ENCODE results near the gene TUBA3D.
"Not testable (repeated sequence)": the region's sequence is repeated elsewhere in the genome, so short reads cannot be mapped to it uniquely, and the experiment has no call there.

Gene TUBA3D

GRCh38 chr2:131515235-131515634 lies 39.3 kb downstream of the TUBA3D start:
- H3K4me3 ChIP-seq (ENCODE audit: insufficient read depth, low read length, poor library complexity, severe bottlenecking); H3K4me2 ChIP-seq (ENCODE audit: low read depth, low read length, poor library complexity, severe bottlenecking); H3F3A ChIP-seq (ENCODE audit: insufficient read depth); H4K20me1 ChIP-seq (ENCODE audit: low read depth, low read length); H3K27me3 ChIP-seq (ENCODE audit: low read length); H3K9ac ChIP-seq (ENCODE audit: low read length); H3K9me3 ChIP-seq (ENCODE audit: insufficient read depth, low read length); H3K27ac ChIP-seq (ENCODE audit: low read depth, low read length); H2AFZ ChIP-seq (ENCODE audit: low read depth, low read length, severe bottlenecking); H3K9me2 ChIP-seq (replicated peaks; ENCODE audit: insufficient read depth, low read length); H3K79me2 ChIP-seq (ENCODE audit: insufficient read depth, low read length); H3K36me3 ChIP-seq (ENCODE audit: low read length): not testable (repeated sequence)

DNA sequence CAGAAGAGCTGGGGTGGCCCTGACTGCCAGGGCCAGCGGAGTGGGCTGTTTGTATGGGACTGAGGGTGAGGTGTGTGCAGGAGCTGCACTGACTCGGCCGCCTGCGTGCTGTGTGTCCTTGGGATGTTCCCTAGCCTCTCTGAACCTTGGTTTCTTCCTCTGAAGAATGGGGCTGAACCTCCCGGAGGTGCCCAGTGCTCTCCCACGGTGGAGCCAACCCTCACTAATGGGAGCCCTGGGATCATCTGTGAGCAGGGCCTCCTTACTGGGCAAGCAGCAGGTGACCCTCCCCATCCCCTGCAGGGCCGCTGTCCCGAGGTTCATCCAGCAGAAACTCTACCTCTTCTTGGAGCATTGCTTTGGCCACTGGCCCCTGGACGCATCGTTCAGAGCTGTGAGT lies 40.1 kb downstream of the TUBA3D start:
- H3K79me2 ChIP-seq (ENCODE audit: insufficient read depth, low read length): no peaks in the 10 kb centered on the region
- H3K27ac ChIP-seq (ENCODE audit: low read depth, low read length): no peak overlapping the region
- H3K27me3 ChIP-seq (ENCODE audit: low read length): no peaks in the 10 kb centered on the region
- no peaks in the 10 kb centered on the region for H3K9me3 ChIP-seq (ENCODE audit: insufficient read depth, low read length)
- no peak overlapping the region for H3K4me2 ChIP-seq (ENCODE audit: low read depth, low read length, poor library complexity, severe bottlenecking)
- no peak overlapping the region for H3K4me3 ChIP-seq (ENCODE audit: insufficient read depth, low read length, poor library complexity, severe bottlenecking)
- H3K9ac ChIP-seq (ENCODE audit: low read length): no peak overlapping the region
- no peaks in the 10 kb centered on the region for H4K20me1 ChIP-seq (ENCODE audit: low read depth, low read length)
- TF ChIP-seq CTCF (IDR thresholded peaks at IDR 0.05; ENCODE audit: insufficient read depth, low read length, poor library complexity, severe bottlenecking) (no peak), EZH2phosphoT487 (conservative IDR thresholded peaks at IDR 0.05; ENCODE audit: low read length) (no peak)
- no peaks in the 10 kb centered on the region for H3F3A ChIP-seq (ENCODE audit: insufficient read depth)
- no peak overlapping the region for H2AFZ ChIP-seq (ENCODE audit: low read depth, low read length, severe bottlenecking)
- H3K9me2 ChIP-seq (replicated peaks; ENCODE audit: insufficient read depth, low read length): no peaks in the 10 kb centered on the region
- H3K36me3 ChIP-seq (ENCODE audit: low read length): no peaks in the 10 kb centered on the region

DNA sequence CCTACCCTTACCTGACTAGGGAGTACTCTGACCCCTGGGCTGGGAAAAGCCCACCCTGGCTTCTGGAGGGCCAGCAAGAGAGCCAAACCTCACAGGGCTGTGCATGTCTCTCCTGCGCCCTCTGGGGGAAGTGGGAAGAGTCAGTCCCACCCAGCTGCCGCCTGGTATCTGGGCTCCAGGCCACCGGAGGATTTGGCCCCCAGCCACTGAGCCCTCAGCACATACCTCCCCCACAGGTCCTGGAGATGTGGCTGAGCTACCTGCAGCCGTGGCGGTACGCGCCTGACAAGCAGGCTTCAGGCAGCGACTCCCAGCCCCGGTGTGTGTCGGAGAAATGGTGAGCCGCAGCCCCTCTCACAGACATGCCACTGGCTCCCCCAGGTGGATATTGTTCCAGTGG lies 40.7 kb downstream of the TUBA3D start:
- H3F3A ChIP-seq (ENCODE audit: insufficient read depth); H3K79me2 ChIP-seq (ENCODE audit: insufficient read depth, low read length); H3K27ac ChIP-seq (ENCODE audit: low read depth, low read length); H2AFZ ChIP-seq (ENCODE audit: low read depth, low read length, severe bottlenecking); H3K9me3 ChIP-seq (ENCODE audit: insufficient read depth, low read length); H3K9ac ChIP-seq (ENCODE audit: low read length); H3K36me3 ChIP-seq (ENCODE audit: low read length); H3K9me2 ChIP-seq (replicated peaks; ENCODE audit: insufficient read depth, low read length); H3K4me2 ChIP-seq (ENCODE audit: low read depth, low read length, poor library complexity, severe bottlenecking); H4K20me1 ChIP-seq (ENCODE audit: low read depth, low read length); H3K4me3 ChIP-seq (ENCODE audit: insufficient read depth, low read length, poor library complexity, severe bottlenecking); H3K27me3 ChIP-seq (ENCODE audit: low read length): not testable (repeated sequence)

DNA sequence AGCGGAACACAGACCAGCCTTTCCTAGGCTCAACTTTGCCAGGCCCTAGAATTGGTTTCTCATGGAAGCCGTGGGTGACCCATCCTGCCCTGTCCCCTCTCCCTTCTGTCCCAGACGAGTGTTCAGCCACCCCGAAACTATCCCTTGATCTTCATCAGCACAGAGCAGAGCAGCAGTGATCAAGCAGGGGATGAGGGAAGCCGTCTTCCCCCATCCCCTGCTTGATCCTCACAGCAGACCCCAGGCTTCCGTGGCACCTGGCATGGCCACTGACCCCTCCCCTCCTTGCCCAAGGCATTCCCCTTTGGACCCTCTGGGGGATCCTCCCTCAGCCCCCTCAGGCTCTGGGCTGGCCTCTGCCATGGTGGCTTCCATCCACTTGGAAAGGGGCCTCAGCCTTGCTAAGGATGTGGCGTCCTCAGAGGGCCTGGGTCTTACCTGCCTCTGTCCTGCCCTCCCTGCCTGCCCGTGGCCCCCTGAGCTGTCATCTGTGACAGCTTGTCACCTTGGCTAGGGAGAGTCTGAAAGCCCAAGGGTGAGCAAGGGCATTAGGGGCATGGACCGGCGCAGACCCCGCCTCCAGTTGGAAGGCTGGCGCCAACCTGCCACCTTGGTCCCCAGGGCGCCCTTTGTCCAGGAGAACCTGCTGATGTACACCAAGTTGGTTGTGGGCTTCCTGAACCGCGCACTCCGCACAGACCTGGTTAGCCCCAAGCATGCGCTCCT lies 41.4 kb downstream of the TUBA3D start:
- Histone ChIP-seq H3K4me3 (ENCODE audit: insufficient read depth, low read length, poor library complexity, severe bottlenecking) (no peak overlapping the region), H3K4me2 (ENCODE audit: low read depth, low read length, poor library complexity, severe bottlenecking) (no peak overlapping the region), H3F3A (ENCODE audit: insufficient read depth) (no peaks in the 10 kb centered on the region), H3K9me3 (ENCODE audit: insufficient read depth, low read length) (no peaks in the 10 kb centered on the region), H4K20me1 (ENCODE audit: low read depth, low read length) (no peaks in the 10 kb centered on the region), H3K79me2 (ENCODE audit: insufficient read depth, low read length) (no peaks in the 10 kb centered on the region), H3K9me2 (replicated peaks; ENCODE audit: insufficient read depth, low read length) (no peaks in the 10 kb centered on the region), H3K27me3 (ENCODE audit: low read length) (no peaks in the 10 kb centered on the region), H3K27ac (ENCODE audit: low read depth, low read length) (no peak overlapping the region), H2AFZ (ENCODE audit: low read depth, low read length, severe bottlenecking) (no peak overlapping the region), H3K36me3 (ENCODE audit: low read length) (no peaks in the 10 kb centered on the region), H3K9ac (ENCODE audit: low read length) (no peak overlapping the region)
- TF ChIP-seq CTCF (IDR thresholded peaks at IDR 0.05; ENCODE audit: insufficient read depth, low read length, poor library complexity, severe bottlenecking) (no peak), EZH2phosphoT487 (conservative IDR thresholded peaks at IDR 0.05; ENCODE audit: low read length) (no peak)

- H3K9ac ChIP-seq (ENCODE audit: low read length); H2AFZ ChIP-seq (ENCODE audit: low read depth, low read length, severe bottlenecking); H3K36me3 ChIP-seq (ENCODE audit: low read length); H3K27ac ChIP-seq (ENCODE audit: low read depth, low read length); H3K27me3 ChIP-seq (ENCODE audit: low read length); H3K9me2 ChIP-seq (replicated peaks; ENCODE audit: insufficient read depth, low read length); H4K20me1 ChIP-seq (ENCODE audit: low read depth, low read length); H3K9me3 ChIP-seq (ENCODE audit: insufficient read depth, low read length); H3F3A ChIP-seq (ENCODE audit: insufficient read depth); H3K79me2 ChIP-seq (ENCODE audit: insufficient read depth, low read length); H3K4me3 ChIP-seq (ENCODE audit: insufficient read depth, low read length, poor library complexity, severe bottlenecking); H3K4me2 ChIP-seq (ENCODE audit: low read depth, low read length, poor library complexity, severe bottlenecking): not testable (repeated sequence)
These were observed 41.9 kb downstream of the TUBA3D start for GRCh38 chr2:131517856-131518255.

- H3K9me3 ChIP-seq (ENCODE audit: insufficient read depth, low read length); H2AFZ ChIP-seq (ENCODE audit: low read depth, low read length, severe bottlenecking); H3K4me3 ChIP-seq (ENCODE audit: insufficient read depth, low read length, poor library complexity, severe bottlenecking); H3K9me2 ChIP-seq (replicated peaks; ENCODE audit: insufficient read depth, low read length); H3F3A ChIP-seq (ENCODE audit: insufficient read depth); H4K20me1 ChIP-seq (ENCODE audit: low read depth, low read length); H3K4me2 ChIP-seq (ENCODE audit: low read depth, low read length, poor library complexity, severe bottlenecking); H3K27me3 ChIP-seq (ENCODE audit: low read length); H3K36me3 ChIP-seq (ENCODE audit: low read length); H3K9ac ChIP-seq (ENCODE audit: low read length); H3K27ac ChIP-seq (ENCODE audit: low read depth, low read length); H3K79me2 ChIP-seq (ENCODE audit: insufficient read depth, low read length): not testable (repeated sequence)
These were observed 42.6 kb downstream of the TUBA3D start for GRCh38 chr2:131518531-131518930.

Data from SU-DHL-6 (cell line).